T47D (cell line): Measurements from ENCODE around the gene DBNDD1.
A peak's percentile ranks its signal among the peaks of the same experiment; 100 is the strongest.

Experiments used
- DNase-seq, 2 experiments: peaks; one replicate each; pipeline versions ENCODE4 v3.0.0 to v3.0.0-alpha.2; 2011 to 2012; ENCODE audit warnings: low read depth in 1 of 2, low spot score in 1 of 2
- JUND ChIP-seq: IDR thresholded peaks from 2 replicates; pipeline ENCODE4 v1.6.1; 2012; ENCODE audit warnings: low read depth
- in situ Hi-C: cut with HindIII; loops from 2 replicates; pipeline ENCODE4 v1.10.0; 2016; ENCODE audit warnings: low sequenced_read_pairs, low pct_unique_long_range_greater_than_20kb

The DBNDD1 gene

DNA sequence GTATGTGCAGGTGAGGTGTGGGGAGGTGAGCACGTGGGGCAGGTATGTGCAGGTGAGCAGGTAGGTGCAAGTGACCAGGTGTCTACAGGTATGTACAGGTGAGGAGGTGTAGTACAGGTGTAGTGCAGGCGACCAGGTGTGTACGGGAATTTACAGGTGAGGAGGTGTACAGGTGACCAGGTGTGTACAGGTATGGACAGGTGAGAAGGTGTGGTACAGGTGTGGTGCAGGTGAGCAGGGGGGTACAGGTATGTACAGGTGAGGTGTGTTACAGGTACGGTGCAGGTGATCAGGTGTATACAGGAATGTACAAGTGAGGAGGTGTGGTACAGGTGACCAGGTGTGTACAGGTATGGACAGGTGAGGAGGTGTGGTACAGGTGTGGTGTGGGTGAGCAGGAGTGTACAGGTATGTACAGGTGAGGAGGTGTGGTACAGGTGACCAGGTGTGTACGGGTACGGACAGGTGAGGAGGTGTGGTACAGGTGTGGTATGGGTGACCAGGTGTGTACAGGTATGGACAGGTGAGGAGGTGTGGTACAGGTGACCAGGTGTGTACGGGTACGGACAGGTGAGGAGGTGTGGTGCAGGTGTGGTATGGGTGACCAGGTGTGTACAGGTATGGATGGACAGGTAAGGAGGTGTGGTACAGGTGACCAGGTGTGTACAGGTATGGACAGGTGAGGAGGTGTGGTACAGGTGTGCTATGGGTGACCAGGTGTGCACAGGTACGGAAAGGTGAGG is 12.8 kb upstream of the DBNDD1 start:
- no peak for TF ChIP-seq JUND
- in situ Hi-C loops = no loop called here
- DNase-seq = no peak

DNA sequence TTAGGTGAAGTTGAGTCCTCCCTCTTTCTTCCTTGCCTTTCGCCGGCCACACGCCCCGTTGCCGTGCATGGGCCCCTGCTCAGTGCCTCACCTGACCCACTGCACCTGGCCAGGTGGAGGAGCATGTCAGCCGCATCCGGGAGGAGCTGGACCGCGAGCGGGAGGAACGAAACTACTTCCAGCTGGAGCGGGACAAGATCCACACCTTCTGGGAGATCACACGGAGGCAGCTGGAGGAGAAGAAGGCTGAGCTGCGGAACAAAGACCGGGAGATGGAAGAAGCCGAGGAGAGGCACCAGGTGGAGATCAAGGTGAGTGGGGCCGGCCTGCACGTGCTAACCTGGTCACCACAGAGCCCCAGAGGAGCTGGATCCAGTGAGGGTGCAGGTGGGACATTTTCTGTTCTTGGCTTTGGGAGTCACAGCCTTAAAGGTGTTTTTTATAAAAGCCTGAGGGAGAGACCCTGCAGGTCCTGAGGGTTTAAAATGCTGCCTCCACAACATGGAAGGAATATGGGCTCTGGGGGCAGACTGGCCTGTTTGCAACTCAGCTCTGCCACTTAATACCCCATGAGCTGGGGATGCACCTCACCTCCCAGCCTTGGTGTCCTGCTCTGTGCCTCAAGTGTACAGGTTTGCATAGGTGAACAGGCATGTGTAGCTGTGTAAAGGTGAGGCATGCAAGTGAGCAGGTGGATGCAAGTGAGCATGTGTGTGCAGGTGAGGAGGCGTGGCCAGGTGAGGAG is 12.1 kb upstream of the DBNDD1 start:
- no peak for DNase-seq
- in situ Hi-C loops = no loop called here
- TF ChIP-seq JUND = no peak

DNA sequence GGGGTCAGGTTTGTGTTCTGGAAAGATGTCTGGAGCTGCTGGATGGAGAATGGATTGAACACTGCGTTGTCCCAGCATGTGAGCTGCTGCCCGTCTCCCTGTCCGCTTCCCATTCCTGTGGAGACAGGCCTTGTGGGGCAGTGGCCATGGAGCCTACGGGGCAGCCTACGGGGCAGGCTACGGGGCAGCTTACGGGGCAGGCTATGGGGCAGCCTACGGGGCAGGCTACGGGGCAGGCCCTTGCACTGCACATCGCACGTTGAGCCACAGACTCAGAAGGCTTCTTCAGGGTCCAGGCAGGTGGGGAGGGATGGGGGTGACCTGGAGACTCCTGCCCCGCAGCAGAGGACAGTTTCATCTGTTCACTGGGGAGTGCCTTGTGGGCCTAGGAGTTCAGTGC is 9.7 kb upstream of the DBNDD1 start:
- DNase-seq = no peak
- no peak for TF ChIP-seq JUND
- in situ Hi-C loops = no loop called here

DNA sequence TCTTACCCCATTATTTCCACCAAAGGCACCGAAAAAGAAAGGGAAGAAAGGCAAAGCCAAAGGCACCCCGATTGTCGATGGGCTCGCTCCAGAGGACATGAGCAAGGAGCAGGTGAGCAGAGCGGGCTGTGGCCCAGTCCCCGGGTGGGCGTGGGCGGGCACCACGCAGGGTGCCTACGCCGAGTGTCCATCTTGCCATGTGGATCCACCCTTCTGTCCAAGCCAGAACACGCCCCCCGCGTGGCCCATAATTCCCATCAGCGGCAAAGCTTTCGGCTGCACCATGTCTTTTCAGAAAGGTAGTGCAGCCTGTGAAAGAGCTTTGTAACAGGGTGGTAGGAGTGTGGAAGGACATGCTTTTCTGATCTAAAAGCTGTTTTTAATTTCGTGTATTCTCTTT is 8.4 kb upstream of the DBNDD1 start:
- in situ Hi-C loops = no loop called here
- DNase-seq = no peak
- no peak for TF ChIP-seq JUND

DNA sequence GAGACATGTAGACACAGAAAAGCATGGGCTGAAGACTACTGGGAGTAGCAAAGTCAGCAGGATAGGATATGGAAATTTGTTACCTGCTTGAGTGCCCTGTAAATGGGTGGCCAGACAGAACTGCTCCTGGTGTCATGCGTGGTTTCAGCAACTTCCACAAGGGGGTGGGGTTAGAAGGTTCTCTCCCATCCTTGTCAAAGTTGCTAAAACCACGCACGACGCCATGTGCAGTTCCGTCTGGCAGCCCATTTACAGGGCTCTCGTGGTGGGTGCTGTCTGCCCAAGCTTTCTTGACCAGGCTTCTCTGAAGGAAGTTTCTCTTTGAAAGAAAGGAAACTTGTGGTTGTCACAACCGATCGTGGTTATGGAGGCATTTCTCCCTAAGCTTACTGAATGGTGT is 6.9 kb upstream of the DBNDD1 start:
- no peak for DNase-seq
- TF ChIP-seq JUND = no peak
- in situ Hi-C loops = no loop called here

DNA sequence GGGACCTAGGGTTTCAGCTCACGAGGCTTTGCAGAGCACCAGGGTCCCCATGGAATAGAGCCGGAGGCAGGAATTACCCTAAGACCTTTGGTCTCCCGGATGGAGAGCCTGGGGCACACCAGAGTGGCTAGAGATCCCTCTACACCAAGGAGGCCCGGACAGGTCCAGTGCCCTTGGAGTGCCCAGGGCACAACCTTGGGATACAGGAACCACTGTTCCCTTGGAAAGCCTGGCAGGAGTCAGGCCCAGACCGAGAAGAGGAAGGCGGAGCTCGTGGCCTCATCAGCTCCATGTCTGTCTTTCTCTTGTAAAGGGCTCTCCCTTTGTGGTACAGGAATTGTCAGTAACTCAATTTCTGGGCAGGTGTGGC is 3.8 kb upstream of the DBNDD1 start:
- no peak for DNase-seq
- in situ Hi-C loops = no loop called here
- TF ChIP-seq JUND = no peak

DNA sequence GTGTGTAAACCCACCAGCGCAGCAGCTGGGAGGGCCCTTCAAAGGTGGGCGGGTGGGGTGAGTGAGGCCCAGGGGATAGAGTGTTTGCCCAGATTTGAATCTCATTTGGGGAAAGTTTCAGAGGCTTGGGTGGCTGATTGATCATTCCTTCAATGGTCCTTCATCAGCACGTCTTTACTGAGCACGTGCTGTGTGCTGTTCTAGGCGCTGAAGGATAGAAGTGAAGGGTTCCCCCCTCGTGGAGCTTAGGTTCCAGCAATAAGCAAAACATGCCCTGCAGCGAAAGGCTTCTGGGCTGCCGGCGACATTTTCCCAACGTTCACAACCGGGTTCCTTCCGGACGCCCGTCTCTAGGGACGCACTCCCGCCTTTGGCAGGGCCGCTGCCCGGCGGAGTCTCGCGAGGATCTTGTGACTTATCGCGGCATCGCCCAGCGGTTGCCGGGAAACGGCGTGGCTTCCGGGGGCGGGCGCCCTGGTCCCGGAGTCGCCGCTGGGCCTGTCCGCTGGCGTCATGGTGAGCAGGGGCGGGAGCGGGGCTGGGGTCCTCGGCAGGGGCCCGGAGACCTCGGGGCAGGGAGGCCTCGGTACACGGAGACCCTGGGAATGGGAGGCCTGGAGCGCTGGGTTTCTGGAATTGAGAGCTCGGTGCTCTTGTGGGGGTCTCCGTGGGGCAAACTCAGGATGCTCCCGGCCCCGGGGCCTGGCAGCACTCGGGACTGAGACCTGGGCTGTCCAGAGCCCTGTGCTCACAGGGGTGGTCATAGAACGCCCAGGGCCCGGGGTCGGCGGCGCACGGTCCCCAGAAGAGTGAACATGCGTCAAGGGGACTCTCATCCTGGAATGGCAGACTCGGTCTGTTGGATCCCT is 3.2 kb upstream of the DBNDD1 start:
- in situ Hi-C loops = no loop called here
- peak; percentile 95 to 96 for DNase-seq
- TF ChIP-seq JUND = no peak

DNA sequence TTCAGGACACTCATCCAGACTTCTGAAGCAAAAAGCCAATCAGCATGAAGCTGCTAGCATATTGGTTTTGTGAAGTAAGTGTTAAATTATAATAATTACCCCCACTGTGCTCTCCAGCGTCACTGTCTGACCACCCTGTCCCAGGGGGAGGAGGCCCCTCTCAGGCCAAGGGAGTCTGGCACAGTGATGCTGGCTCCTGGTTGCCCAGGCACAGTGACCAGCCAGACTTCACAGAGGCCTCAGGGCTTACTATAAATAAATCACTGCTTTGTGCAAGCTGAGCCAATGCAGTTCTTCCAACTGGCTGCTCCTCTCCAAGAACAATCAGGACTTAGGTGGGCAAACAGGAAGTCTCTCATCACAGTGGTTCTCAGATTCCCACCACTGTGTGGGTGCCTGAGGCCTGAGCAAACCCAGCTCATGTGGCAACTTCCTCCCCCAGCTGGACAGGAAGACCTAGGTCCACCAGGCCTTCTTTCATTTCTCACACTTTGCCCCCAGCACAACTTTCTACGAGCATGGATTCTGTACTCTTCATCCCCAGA is 1.7 kb upstream of the DBNDD1 start:
- in situ Hi-C loops = no loop called here
- peak in 1 of 2 experiments; percentile 72 for DNase-seq
- no peak for TF ChIP-seq JUND

DNA sequence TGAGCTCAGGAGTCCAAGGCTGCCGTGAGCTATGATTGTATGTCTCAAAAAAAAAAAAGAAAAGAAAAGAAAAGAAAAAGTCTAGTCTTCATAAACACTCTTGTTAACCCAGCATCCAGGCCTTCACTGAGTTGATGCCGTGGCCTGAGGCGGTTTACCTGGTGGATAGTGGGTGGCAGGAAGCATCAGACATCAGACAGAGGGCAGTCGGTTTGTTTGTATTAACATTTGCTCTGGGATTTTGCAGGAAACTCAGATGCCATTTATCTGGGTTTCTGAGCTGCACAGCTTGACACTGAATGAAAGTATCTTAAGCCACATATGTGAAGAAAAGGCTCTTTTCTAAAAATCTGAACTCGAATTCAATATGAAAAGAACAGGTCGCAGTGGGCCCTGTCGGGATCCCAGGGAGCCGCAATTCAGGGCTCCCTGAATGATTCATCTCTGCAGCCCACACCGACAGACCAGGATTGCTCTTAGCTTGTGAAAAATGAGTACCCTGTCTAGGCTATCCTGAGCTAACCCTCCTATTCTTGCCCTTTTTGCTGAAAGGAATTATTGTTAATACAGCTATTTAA is 1.1 kb upstream of the DBNDD1 start:
- in situ Hi-C loops = no loop called here
- DNase-seq = peak in 1 of 2 experiments; percentile 52
- TF ChIP-seq JUND = no peak

DNA sequence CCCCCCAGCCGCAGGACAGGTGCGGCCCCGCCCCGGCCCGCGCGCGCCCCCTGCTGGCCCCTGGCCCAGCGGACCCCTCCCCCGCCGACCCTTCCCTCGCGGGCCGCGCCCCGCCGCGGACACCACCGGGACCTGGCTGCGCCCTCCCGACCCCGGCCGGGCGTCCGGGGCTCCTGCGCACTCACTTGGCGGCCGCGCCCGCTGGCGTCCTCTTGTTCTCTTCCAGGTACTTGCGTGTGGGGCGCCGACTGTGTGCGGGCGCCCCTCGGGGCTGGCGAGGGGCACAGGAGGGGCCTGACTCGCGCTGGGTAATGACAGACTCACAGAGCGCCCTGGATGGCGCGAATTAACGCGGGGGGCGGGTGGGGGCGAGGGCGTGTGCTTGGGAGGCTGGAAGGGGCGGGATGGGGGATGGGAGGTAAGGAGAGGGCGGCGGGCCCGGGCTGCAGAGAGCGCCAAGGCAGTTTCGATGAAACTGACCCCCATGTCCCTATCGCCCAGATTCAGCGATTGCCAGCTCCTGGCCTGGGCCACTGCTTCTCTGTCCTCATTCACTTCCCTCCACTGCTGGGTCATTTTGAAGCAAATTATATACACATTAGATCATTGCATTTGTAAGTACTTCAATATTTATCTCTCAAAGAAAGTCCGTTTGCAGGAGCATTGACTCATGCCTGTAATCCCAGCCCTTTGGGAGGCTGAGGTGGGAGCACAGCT is 445 bp upstream of the DBNDD1 start:
- peak in 1 of 2 experiments; percentile 63 for DNase-seq
- TF ChIP-seq JUND = no peak
- in situ Hi-C loops = no loop called here

DNA sequence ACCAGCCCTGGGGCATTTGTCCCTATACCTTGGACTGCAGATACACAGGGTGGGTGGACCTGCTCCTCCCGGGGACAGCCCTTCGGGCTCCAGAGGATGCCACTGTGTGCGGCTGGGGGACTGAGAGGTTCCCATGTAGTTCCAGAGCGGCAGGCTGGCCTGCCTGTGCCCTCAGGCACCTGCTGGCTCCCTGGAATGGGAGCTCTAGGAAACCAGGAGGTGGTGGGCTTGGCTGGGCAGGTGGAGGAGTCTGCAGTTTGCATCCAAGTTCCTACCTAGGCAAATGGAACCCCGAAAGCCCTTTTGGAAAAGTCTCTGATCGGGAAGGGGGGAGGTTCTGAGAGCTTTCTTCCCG is 982 bp downstream of the DBNDD1 start:
- in situ Hi-C loops = no loop called here
- peak in 1 of 2 experiments; percentile 30 for DNase-seq
- no peak for TF ChIP-seq JUND
